22Rv1 (cell line): ENCODE results near the gene GPC5.

Source experiments
- ZFX ChIP-seq: fragments of 450-650 bp; IDR thresholded peaks from 2 replicates; pipeline ENCODE4 v1.6.1; 2017; ENCODE audit warnings: antibody characterized with exemption, borderline replicate concordance
- TF ChIP-seq, protein P1 (sequence below): fragments of 450-650 bp; IDR thresholded peaks from 2 replicates; pipeline ENCODE4 v1.5.1; 2017; ENCODE audit warnings: mild to moderate bottlenecking

DNA sequence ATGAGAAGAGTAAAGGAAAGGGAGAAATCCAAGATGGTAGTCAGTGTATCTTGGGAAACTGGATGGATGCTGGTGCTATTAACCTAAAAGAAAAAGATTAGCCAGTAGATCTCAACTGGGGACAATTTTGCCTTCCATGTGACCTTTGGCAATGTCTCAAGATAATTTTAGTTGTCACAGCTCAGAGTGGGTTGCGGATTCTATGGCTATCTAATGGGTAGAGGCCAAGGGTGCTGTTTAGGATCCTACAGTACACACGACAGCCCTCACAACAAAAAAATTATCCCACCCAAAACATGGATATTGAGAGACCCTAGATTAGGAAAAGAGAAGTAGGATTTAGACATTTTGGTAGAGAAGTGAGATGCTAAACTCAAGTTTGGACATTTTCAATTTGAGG is 258.9 kb downstream of the GPC5 start:
- TF ChIP-seq, protein P1, sequence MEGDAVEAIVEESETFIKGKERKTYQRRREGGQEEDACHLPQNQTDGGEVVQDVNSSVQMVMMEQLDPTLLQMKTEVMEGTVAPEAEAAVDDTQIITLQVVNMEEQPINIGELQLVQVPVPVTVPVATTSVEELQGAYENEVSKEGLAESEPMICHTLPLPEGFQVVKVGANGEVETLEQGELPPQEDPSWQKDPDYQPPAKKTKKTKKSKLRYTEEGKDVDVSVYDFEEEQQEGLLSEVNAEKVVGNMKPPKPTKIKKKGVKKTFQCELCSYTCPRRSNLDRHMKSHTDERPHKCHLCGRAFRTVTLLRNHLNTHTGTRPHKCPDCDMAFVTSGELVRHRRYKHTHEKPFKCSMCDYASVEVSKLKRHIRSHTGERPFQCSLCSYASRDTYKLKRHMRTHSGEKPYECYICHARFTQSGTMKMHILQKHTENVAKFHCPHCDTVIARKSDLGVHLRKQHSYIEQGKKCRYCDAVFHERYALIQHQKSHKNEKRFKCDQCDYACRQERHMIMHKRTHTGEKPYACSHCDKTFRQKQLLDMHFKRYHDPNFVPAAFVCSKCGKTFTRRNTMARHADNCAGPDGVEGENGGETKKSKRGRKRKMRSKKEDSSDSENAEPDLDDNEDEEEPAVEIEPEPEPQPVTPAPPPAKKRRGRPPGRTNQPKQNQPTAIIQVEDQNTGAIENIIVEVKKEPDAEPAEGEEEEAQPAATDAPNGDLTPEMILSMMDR: no peak
- TF ChIP-seq ZFX: no peak
